Stimulated activated CD4-positive, alpha-beta T cell treated with anti-CD3 and anti-CD28 coated beads, Interleukin-12 subunit alpha, Interleukin-12 subunit beta, amount 100 ng/mL, for 4 hours (primary cell): ENCODE results near the gene CHPF2.

Experiments
- DNase-seq: peaks from one replicate; pipeline ENCODE4 v3.0.0-alpha.2; 2020

The CHPF2 gene, protein sequence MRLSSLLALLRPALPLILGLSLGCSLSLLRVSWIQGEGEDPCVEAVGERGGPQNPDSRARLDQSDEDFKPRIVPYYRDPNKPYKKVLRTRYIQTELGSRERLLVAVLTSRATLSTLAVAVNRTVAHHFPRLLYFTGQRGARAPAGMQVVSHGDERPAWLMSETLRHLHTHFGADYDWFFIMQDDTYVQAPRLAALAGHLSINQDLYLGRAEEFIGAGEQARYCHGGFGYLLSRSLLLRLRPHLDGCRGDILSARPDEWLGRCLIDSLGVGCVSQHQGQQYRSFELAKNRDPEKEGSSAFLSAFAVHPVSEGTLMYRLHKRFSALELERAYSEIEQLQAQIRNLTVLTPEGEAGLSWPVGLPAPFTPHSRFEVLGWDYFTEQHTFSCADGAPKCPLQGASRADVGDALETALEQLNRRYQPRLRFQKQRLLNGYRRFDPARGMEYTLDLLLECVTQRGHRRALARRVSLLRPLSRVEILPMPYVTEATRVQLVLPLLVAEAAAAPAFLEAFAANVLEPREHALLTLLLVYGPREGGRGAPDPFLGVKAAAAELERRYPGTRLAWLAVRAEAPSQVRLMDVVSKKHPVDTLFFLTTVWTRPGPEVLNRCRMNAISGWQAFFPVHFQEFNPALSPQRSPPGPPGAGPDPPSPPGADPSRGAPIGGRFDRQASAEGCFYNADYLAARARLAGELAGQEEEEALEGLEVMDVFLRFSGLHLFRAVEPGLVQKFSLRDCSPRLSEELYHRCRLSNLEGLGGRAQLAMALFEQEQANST

DNA sequence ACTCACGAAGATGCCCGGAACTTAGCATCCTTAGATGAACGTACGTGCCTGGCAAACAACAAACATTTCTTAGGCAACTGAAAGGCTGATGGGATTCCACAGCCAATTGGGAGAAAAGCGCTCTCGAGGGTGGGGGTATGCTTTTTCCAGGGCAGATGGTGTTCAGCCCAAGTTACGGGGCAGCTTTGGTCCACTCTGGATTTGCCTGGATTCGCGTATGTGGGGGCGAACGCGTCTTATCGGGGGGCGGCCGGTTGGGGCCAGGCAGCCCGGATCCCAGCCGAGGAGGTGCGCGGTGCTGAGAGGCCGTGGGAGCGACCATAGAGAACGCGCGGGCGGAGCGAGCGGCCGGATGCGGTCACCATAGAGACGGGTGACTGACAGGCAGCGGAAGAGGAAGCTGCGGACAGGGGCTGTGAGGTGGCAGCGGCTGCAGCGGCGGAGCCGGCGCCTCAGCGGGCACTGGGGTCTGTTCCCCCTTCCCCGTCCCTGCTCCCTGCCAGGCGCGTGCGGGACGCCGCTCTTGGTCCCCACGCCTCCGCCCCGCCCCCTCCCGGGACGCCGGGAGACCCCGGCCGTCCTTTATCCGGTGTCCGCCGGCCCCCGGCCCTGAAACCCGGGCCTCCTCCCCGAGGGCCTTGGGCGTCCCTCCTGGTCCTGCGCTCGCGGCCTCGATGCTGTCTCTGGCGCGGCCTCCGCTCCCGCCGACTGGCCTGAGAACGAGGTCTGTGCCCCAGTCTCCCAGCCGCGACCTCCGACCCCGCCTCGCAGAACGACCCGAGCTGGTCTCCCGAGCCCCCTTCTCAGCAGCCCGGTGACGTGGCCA is at the start of gene CHPF2:
Gene CHPF2, plus strand, starts transcription at position 393 of the 826 bp plus-strand sequence. CDS start 1,529 bp downstream, outside the sequence.
- DNase-seq, result peak; percentile 87

DNA sequence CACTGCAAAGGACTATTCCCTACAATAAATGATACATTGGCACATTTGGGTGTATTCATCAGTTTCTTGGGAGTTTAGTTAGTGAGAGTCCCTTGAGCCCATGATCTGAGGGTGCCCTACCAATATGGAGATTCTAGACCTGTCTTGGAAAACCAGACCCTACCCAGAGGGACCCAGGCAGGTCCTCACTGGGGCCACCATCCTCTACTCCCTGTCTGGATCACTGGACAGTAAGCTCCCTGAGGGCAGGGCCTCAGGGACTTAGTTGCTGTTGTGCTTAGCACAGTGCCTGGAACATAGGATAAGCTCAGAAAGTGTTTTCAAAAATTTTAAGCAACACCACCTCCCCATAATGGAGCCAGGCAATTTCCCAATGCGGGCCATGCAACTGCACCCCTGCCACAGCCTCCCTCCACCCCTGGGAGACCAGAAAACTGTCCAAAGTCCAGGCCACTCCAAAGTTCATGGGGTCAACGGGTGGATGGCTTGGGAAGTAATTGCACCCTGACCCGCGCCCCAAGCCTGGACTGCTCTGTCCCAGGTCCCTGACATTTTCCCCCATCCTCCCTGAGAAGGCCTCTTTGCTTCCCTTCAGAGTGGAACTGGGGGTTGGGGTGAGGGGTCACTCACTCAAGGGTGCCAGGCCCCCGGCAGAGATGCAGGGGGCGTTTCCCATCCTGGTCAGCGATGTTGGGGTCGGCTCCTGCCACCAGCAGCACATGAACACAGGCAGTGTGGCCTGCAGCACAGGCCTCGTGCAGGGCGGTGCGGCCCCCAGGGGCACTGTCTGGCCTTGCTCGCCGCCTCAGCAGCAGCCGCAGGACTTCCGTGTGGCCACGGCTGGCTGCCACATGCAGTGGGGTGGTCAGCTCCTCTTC is 46.3 kb upstream of the CHPF2 start:
- no peak for DNase-seq

DNA sequence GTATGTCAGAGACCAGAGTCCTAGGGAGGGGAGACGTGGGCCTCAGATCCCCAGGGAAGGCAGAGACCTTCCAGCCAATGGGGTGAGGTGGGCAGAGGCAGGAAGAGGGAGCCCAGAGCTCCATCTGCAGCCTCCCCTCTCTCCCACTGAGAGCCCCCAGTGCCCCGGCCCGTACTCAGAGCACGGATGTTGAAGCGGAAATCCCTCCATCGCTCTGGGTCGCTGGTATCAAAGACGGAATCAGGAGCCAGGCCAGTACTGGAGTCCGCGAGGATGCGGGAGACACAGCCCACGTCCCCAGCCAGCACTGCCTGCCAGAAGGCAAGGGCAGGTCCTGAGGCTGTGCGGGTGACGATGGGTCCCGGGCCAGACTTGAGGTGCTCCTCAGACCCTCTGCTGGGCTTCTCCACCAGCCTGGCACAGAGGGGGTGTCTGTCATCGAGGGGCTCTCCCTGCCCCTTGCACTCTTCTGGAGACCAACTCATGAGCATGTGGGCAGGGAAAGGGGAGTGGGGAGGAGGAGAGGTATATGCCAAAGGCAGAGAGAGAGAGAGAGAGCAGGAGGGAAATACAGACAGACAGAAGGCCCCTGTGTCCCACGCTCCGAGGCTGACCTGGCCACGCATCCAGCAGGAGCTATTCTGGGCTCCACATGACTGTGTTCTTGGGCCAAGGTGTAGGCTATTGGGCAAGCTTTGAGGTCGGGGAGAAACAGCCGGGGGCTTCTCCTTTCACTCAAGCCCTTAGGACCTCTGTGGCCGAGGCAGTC is 45.5 kb upstream of the CHPF2 start, which contains the start of gene ASB10:
Gene ASB10, minus strand, starts transcription at position 611 of the 769 bp plus-strand sequence. Its CDS starts 120 bp downstream, at position 491.
- no peak for DNase-seq

DNA sequence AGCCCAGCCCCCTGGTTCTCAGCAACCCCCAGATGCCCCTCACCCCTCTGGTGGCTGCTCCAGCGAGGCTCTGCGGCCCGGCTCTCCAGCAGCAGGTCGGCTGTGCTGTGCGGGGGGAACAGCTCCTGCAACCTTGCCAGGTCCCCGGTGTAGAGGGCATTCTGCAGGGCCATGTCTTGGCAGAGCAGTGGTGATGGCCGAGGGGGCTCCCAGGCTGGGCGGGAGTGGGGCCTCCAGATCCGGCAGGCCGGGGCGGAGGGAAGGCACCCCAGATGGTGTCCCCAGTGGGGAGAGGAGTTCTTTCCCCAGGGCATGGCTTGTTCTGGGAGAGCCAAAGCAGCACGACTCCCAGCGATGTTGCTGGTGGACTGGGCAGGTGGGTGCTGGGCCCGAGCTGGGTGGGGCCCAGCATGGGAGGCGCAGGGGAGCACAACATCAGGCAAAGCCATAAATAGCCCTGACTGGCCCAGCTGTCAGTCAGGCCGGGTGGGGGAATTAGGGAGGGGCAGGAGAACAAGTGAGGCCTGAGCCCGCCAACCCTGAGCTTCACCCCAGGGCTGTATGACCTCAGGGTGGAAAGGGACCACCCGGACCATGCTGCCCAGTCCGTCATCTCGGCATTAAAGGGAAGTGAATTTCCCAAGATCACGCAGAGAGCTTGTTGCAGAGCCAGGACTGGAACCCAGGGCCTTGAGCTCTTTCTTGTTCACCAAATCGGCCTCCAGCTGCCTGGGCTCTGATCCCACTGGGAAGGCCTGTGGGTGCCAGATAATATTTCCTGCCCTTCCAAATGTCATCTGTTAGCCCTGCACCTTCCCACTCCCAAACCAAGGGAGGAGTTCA is 44.7 kb upstream of the CHPF2 start:
- DNase-seq, result no peak

DNA sequence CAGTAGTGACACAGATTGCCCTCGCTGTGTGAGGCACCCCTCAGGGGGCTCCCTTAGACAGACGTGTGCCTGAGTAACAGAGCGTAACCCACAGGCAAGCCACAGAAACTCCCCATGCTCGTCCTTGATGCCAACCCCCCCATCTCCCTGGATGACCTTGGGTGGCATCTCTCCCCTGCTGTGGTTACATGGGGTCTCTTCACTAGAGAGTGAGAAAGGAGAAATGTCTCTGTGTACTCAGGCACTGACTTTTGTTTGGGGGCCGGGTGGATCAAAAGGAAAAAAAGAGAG is 44.1 kb upstream of the CHPF2 start:
- no peak for DNase-seq

DNA sequence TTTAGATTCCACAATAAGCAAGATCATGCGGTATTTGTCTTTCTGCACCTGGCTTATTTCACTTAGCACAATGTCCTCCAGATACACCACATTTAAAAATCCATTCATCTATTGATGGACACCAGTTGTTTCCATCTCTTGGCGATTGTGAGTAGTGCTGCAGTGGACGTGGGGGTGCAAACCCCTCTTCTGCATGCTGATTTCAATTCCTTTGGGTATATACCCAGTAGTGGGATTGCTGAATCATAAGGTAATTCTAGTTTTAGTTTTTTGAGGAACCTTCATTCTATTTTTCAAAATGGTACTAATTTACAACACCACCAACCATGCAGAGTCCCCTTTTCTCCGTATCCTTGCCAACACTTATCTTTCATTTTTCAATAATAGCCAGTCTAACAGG is 43.2 kb upstream of the CHPF2 start:
- no peak for DNase-seq

DNA sequence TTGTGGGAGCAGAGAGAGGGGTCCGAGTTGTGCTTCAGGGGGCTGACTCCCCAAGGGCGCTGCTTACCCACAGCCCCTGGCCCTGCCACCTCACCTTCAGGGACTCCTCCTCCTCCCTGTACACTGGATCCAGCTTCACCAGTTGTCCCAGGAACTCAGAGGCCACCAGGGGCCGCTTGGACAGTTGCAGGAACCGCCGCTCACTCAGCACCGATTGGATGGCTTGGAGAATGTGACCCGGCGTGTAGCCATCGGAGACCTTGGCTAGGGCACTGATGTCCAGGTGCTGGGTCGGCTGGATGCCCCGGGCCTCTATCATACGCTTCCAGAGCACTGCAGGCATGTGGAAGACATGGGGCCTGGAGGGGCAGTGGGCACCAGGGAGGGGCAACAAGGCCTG is 40.7 kb upstream of the CHPF2 start:
- DNase-seq, result no peak

DNA sequence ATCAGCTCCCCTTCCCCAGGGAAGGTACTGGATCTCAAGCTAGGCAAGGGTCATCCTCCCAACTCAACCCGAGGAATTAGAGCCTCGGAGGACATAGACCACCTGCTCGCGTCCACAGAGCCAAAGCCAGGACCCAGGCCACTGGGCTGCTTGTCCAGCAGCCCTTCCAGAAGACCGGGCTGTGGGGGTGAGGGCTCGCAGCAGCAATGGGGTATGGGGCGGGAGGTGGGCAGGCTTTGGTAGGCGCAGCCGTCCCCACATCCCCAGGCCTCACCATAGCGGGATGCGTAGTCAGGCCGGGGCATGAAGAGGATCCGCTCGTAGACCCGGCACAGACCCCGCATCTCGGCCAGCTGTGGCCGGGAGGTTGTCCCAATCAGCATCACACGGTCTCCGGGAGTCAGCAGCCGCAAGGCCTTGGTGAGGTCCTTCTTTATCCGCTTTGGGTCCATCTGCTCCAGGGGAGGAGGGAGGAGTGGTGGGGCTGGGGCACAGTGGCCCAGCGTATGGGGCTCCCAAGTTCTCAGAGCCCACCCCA is 40.2 kb upstream of the CHPF2 start:
- DNase-seq, result no peak

DNA sequence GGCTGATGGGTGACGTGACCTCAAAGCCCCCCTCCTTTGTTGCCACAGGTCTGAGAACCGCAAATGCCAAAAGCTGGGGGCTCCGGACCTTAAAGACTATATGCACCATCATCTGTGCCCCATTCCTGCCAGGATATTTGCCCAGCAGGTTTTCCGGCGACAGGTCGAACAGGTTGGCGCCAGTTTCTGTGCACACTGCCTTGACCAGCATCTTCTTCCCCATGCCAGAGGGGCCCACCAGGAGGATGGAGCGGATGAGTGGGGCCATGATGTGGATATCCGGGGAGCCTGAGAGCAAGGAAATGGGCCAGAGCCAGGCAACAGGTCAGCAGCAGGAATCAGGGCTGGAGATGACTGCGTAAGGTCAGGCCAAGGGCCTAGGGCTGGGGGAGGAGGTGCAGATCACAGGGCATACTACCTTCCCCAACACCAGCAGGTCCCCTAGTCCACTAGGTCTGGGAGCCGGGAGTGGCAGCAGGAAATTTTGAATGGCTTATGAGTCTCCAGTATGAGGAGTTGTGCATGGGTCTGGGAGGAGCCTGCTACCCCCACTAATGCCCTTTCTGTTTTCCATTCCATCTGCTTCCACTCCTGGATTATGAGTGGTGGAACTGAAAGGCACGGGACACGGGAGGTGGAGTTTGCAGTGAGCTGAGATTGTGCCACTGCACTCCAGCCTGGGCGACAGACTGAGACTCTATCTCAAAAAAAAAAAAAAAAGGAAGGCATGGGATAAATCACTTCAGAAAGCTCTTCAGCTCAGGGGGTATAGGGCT is 38.9 kb upstream of the CHPF2 start:
- no peak for DNase-seq

DNA sequence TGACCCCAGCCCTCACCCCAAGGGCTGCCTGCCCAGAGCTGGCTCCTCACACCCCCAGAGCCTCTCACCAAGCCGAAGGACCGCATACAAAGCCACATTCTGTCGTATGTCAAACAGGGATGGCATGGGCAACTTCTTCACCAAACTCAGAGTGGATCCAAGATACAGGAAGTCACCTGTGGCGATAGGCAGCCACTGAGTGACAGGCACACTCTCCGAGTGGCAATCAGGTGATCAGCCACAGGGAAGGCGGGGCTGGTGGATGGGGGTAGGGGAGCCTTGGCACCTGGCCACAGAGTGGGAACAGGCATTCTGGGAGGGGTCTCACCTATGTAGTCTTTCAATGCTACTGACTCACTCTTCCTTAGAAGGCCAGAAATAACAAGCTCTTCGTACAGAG is 38.1 kb upstream of the CHPF2 start:
- DNase-seq, result no peak

DNA sequence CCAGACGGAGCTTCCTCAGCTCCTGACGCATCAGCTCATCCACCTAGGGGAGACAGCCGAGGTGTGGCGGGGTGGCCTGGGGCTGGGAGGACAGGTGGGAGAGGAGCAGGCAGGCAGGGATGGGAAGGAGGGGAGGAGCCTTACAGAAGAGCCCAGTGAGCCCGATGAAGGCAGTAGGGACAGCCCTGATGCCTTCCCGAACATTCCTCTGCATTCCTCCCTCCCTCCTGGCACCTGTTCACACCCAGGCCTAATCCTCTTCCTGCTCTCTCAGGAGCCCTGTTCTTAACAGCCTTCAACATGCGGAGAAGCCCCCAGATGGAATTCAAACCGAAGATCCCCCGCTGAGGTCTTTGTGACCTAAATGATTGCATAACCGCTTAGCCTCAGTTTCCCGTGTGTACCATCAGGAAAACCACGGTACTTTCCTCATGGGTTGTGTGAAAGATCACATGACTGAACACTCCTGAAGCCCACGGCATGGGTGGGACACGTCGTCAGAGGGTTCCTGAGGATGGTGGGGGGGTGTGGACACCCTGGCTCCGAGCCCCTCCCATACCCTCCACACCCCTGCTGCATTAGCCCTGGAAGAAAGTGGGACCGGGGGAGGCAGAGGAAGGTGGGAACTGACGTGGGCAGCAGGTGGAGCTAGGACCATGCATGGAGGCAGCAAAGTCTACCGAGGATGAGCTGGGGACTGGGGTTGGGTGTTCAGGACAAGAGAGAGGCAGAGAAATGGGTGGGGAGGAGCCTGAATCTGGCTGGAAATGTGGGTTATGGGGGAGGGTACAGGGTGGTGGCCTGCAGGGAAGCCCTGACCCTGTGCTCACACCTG is 36.5 kb upstream of the CHPF2 start:
- DNase-seq, result no peak

DNA sequence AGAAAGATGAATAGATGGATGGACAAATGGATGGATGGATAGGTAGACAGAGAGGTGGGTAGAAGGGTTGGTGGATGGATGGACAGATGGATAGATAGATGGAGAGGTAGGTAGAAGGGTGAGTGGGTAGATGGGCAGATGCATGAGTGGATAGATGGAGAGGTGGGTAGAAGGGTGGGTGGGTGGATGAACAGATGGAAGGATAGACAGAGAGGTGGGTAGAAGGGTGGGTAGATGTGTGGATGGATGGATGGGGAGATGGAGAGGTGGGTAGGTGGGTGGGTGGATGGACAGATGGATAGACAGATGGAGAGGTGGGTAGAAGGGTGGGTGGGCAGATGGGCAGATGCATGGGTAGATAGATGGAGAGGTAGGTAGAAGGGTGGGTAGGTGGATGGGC is 34.4 kb upstream of the CHPF2 start:
- DNase-seq, result no peak

DNA sequence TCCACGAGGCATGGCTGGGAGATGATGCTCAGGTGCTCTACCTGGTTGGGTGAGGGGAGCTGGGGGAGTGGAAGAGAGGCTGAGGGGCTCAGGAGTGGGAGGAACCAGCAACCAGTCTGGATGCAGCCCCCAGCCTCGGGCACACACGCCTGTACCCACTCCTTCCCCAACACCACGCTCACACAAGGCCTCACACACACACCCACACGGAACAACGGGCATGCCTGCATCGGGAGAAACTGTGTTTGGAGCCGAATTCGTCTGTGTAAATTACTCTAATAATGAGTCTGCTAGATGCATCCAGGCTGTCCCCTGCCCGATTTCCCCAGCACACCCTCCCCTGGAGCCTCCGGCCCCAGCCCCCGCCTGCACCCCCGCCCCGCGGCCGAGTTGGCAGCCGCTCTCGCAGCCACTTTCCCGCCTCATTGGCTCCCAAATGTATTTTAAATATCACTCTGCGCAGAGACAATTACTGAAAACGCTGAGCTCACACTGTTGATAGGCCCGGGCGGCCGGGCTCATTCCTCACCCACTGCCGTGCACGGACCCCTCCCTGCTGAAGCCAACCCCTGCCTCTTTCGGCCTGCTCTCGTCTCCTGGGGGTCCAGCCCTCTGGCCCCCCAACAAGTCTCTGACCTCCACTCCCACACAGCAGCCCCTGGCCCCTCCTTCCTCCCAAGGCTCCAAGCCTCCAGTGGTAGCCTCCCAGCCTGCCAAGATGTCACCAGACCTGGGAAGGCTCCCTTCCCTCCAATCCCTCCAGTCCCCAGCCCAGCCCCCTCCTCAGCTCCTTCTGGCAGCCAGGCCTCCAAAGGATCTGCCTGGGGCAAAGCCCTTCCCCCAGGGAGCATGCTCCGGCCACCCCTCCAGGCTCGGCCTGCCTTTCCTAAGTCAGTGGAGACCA is 33.1 kb upstream of the CHPF2 start:
- DNase-seq, result no peak

DNA sequence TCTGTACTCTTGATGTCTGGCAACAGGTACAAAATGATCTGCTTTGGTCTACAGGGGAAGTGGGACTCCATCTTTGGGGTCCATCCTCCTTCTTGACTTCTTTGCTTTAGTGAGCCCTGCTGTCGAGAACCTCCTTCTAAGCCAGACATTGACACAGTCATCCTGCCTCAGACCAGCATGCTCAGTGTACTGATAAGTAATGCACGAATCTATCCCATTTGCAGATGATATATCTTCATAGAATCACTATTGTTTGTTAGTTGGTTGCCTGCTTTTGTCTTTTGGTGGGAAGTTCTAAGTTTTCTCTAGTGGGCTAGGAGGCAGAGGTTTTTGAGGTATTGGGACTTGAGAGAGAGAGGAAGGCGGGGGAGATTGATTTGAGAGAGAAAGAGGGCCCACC is 30.9 kb upstream of the CHPF2 start:
- no peak for DNase-seq

DNA sequence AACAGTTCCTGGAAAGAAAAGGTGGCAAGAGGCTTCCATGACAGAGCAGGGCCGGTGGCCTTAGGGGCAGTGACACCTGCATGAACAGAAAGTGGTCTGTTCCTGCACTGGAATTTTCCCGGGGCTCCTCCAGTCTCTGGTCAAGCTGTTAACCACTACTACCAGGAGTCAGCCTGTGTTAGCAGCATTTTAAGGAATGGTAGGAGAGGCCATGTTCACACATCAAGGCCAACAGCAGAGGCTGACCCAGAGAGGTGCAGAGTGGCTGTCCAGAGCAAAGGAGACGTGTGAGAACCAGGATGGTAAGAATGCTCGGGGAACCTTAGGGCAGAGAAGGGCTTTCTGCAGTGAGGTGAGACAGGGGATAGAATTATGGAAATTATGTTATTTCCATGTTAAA is 30.5 kb upstream of the CHPF2 start:
- no peak for DNase-seq

DNA sequence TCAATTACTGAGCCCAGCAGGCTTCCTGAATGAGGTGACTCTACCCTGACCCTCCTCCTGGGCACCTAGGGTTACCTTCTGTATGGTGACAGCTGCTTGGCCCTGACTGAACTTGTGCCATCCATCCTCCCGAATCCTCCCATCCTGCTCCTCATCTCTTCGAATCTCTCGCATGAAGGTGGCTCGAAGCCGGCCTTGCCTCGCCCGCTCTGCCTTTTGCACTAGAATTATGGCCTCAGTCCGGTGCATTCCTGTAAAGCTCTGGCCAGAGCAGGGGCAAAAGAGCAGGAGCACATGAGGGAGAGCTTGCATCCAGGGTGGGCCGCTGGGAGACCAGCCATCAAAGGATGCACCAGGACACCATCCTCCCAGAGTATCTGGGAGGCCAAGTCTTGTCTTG is 29.4 kb upstream of the CHPF2 start:
- no peak for DNase-seq

DNA sequence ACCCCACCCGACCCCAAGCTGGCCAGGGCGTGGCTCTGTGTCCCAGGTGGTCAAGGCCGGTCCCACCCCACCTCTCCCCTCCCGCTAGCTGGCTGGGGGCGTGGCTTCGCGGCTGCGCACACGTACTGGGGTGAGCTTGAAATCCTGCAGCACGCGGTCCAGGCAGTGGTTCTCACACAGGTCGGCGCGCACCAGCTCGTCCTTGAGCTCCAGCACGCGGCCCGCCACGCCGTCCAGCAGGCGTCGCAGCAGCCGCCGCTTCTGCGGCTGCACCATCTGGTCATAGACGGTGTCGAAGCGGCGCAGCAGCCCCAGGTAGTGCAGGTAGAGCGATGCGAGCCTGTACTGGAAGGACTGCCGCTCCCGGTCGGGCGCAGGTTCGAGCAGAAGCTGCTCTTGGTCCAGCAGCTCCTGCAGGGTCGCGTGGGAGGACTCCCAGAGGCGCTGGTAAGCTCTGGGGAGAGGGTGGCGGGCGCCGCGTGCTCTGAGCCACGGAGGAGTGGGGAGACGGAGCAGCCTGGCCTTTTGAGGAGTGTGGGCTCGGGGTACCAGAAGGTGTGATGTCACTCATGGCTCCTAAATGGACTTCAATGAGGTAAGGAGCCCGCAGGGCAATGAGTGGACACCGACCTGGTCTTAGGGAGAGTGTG is 27.8 kb upstream of the CHPF2 start:
- no peak for DNase-seq
